Measurements from ENCODE around the gene LPCAT1. TPM values are rescaled to one million over a fixed set of nuclear protein-coding genes. Genes with fewer than 3 reads are reported as not detected.
"Not testable (repeated sequence)": the region's sequence is repeated elsewhere in the genome, so short reads cannot be mapped to it uniquely, and the experiment has no call there.

LPCAT1 gene
- total RNA-seq, 2 donors from 2014 or later = 31.3 to 37.7 TPM

GRCh38 chr5:1561402-1561929 is 37.7 kb upstream of the LPCAT1 start:
- H3K4me1 Mint-ChIP-seq (ENCODE audit: low read depth) = peaks cover 7% of the 10 kb centered on the region
- H3K36me3 Mint-ChIP-seq (ENCODE audit: insufficient read depth in 2 of 2) = no peaks in the 10 kb centered on the region
- peaks cover 8% of the 10 kb centered on the region for H3K27me3 Mint-ChIP-seq (ENCODE audit: low read depth)
- no peak overlapping the region for H3K4me3 Mint-ChIP-seq
- no peak overlapping the region for H3K27ac Mint-ChIP-seq
- ATAC-seq (replicated peaks in 1 of 2) = no peak
- no peak for DNase-seq
- no peaks in the 10 kb centered on the region for H3K9me3 Mint-ChIP-seq

DNA sequence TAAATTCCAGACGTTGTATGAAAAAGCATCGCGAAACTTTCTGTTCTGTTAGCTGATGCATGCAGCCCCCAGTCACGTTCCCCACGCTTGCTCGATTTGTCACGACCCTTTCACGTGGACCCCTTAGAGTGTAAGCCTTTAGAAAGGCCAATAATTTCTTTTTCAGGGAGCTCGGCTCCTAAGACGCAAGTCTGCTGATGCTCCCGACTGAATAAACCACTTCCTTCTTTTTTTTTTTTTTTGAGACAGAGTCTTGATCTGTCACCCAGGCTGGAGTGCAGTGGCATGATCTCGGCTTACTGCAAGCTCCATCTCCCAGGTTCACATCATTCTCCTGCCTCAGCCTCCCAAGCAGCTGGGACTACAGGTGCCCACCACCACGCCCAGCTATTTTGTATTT is 36.7 kb upstream of the LPCAT1 start:
- not testable (repeated sequence) for H3K9me3 Mint-ChIP-seq; H3K27me3 Mint-ChIP-seq (ENCODE audit: low read depth); H3K36me3 Mint-ChIP-seq (ENCODE audit: insufficient read depth in 2 of 2); DNase-seq; H3K27ac Mint-ChIP-seq; H3K4me3 Mint-ChIP-seq; H3K4me1 Mint-ChIP-seq (ENCODE audit: low read depth); ATAC-seq (replicated peaks in 1 of 2)

GRCh38 chr5:1558944-1559343 is 35.2 kb upstream of the LPCAT1 start:
- no peak for ATAC-seq (replicated peaks in 1 of 2)
- DNase-seq = no peak
- no peaks in the 10 kb centered on the region for H3K9me3 Mint-ChIP-seq
- no peak overlapping the region for H3K27ac Mint-ChIP-seq
- H3K36me3 Mint-ChIP-seq (ENCODE audit: insufficient read depth in 2 of 2) = no peaks in the 10 kb centered on the region
- no peak overlapping the region for H3K4me3 Mint-ChIP-seq
- H3K4me1 Mint-ChIP-seq (ENCODE audit: low read depth) = peaks cover 7% of the 10 kb centered on the region
- peaks cover 8% of the 10 kb centered on the region for H3K27me3 Mint-ChIP-seq (ENCODE audit: low read depth)

DNA sequence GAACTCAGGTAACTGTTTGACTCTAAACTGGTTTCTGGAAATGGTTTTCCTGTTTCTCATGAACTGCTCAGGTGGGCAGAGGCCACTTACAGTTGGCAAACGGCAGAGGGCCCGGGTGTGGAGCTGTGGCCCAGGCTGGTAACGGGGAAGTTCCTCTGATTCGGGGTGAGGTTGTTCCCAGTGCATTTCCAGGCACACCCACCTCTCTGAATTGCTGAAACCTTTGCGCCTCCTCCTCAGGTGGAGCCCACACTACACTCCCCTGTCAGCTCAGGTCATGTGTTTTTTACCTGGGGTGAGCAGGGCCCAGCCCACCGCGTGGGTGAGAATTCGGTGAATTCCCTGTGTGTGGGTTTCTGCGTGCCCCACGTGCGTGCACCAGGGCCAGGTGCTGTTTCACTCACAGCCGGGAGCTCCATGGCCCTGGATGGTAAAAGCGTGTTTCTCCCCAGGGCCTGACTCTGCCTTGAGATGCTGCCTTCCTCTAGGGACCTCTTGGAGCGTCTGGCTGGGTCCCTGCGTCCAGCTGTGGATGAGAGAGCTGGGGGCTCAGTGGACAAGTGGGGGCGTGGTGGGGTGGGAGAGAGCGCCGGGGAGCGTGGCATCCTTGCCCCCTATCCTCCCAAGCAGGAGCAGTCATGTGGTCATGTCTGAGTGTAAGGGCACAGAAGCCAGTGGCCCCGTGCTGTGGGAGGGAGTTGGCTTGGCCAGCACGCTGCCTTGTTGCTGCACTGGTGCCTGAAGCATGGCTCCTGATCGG is 33.5 kb upstream of the LPCAT1 start:
- DNase-seq (no peak), ATAC-seq (replicated peaks in 1 of 2) (no peak)
- H3K36me3 Mint-ChIP-seq (ENCODE audit: insufficient read depth in 2 of 2) = no peaks in the 10 kb centered on the region
- no peaks in the 10 kb centered on the region for H3K9me3 Mint-ChIP-seq
- no peak overlapping the region for H3K4me3 Mint-ChIP-seq
- peaks cover 8% of the 10 kb centered on the region for H3K27me3 Mint-ChIP-seq (ENCODE audit: low read depth)
- H3K4me1 Mint-ChIP-seq (ENCODE audit: low read depth) = peaks cover 7% of the 10 kb centered on the region
- H3K27ac Mint-ChIP-seq = no peak overlapping the region

DNA sequence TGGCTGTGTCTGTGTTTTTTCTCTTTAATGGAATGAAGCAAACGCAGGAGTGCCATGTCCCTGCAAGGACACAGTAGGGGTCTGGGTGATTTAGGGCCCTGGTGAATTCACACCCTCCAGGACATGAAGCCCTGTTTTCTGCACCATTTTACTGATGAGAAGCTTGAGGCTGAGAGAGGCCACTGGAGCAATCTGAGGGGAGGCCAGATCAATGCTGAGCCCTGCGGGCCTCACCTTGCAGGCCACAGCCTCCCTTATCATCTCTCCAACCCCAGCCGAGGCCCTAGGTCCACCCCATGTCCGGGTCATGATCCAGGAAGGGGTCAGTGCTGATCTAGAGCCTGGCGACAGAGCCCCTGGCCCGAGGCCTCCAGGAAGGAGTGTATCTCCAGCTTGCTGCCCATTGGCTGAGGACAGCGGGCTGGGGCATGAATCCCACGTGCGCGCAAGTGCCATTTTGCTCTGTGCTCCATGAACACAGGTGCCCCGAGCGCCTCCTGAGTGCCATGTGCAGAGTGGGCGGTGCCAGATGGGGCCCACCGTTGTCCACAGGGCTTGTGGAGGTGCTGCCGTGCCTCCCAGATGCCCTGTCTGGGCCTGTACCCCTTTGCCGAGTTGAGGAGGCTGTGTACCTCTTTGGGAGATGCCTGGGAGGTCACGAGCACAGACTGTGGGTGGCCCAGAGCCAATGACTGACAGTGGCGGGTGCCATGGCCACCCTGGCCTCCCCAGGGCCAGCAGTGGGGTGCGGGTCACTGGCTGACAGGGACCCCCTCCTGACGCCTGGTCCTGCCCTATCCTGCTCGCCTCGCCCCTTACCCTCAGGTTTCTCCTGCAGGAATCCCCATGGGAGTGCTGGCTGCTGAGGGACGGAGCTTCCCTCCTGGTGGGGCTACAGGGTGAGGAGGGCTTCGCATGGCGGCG is 32.3 kb upstream of the LPCAT1 start:
- Mint-ChIP-seq H3K9me3 (no peaks in the 10 kb centered on the region), H3K27ac (no peak overlapping the region), H3K36me3 (ENCODE audit: insufficient read depth in 2 of 2) (no peaks in the 10 kb centered on the region), H3K27me3 (ENCODE audit: low read depth) (peaks cover 3% of the 10 kb centered on the region), H3K4me1 (ENCODE audit: low read depth) (peaks cover 7% of the 10 kb centered on the region), H3K4me3 (no peak overlapping the region)
- ATAC-seq (replicated peaks in 1 of 2) (no peak), DNase-seq (no peak)

- no peaks in the 10 kb centered on the region for H3K9me3 Mint-ChIP-seq
- no peaks in the 10 kb centered on the region for H3K36me3 Mint-ChIP-seq (ENCODE audit: insufficient read depth in 2 of 2)
- H3K27ac Mint-ChIP-seq = no peak overlapping the region
- no peaks in the 10 kb centered on the region for H3K27me3 Mint-ChIP-seq (ENCODE audit: low read depth)
- ATAC-seq (replicated peaks in 1 of 2) = no peak
- no peak for DNase-seq
- H3K4me3 Mint-ChIP-seq = no peak overlapping the region
- H3K4me1 Mint-ChIP-seq (ENCODE audit: low read depth) = peaks cover 7% of the 10 kb centered on the region
Observed at GRCh38 chr5:1555011-1555807, 31.4 kb upstream of the LPCAT1 start.

- Mint-ChIP-seq H3K4me1 (ENCODE audit: low read depth) (peaks cover 7% of the 10 kb centered on the region), H3K36me3 (ENCODE audit: insufficient read depth in 2 of 2) (no peaks in the 10 kb centered on the region), H3K9me3 (no peaks in the 10 kb centered on the region), H3K4me3 (no peak overlapping the region), H3K27me3 (ENCODE audit: low read depth) (no peaks in the 10 kb centered on the region), H3K27ac (no peak overlapping the region)
- ATAC-seq (replicated peaks in 1 of 2) (no peak), DNase-seq (no peak)
Observed at GRCh38 chr5:1554410-1554967, 30.7 kb upstream of the LPCAT1 start.

DNA sequence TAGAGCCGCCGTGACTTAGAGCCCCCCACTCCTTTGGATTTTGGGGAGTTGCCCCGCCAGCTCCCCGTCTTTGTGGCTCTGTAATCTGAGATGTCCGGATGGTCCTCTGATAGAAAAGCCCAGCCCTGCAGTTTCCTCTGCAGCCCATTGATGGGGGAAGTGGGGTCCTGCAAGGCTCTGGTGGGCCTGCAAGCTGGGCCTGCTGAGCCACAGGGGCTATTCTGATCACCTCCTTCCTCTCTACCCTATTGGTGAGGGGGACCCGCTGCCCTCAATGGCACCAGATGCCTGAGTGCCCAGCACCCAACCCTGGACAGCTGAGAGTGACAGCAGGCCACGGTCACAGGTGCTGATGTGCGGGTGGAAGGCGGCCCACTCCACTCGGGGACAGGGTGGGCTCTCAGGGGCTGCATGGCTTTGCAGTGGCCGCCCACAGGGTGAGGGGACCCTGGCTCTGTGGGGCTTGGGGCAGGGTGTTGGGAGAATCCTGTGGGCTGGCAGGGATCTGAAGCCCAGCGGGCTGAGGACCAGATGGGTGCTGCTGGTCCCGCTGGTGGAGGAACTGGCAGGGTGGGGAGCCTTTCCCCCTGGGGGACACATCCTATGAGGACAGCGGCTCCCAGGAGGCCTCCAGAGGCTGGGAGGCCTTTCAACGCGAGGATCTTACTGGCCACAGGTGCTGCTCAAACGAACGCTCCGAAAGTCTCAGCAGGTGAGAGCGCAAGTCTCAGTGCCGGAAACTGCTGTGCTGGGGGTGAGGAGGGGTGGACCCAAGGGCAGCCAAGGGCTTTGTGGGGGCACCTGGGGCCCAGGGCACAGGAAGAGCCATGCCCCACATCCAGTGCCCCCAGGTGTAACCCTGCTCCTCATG is 30.0 kb upstream of the LPCAT1 start:
- H3K4me1 Mint-ChIP-seq (ENCODE audit: low read depth) = peaks cover under 1% of the 10 kb centered on the region
- no peaks in the 10 kb centered on the region for H3K27me3 Mint-ChIP-seq (ENCODE audit: low read depth)
- H3K36me3 Mint-ChIP-seq (ENCODE audit: insufficient read depth in 2 of 2) = no peaks in the 10 kb centered on the region
- no peak for ATAC-seq (replicated peaks in 1 of 2)
- H3K4me3 Mint-ChIP-seq = no peak overlapping the region
- H3K9me3 Mint-ChIP-seq = no peaks in the 10 kb centered on the region
- DNase-seq = no peak
- no peak overlapping the region for H3K27ac Mint-ChIP-seq

GRCh38 chr5:1552521-1553255 is 28.9 kb upstream of the LPCAT1 start:
- H3K27ac Mint-ChIP-seq = no peak overlapping the region
- H3K4me1 Mint-ChIP-seq (ENCODE audit: low read depth) = no peaks in the 10 kb centered on the region
- no peaks in the 10 kb centered on the region for H3K27me3 Mint-ChIP-seq (ENCODE audit: low read depth)
- no peaks in the 10 kb centered on the region for H3K9me3 Mint-ChIP-seq
- H3K36me3 Mint-ChIP-seq (ENCODE audit: insufficient read depth in 2 of 2) = no peaks in the 10 kb centered on the region
- no peak for DNase-seq
- ATAC-seq (replicated peaks in 1 of 2) = no peak
- H3K4me3 Mint-ChIP-seq = no peak overlapping the region

GRCh38 chr5:1551426-1552301 is 27.9 kb upstream of the LPCAT1 start:
- Mint-ChIP-seq H3K4me1 (ENCODE audit: low read depth) (no peaks in the 10 kb centered on the region), H3K9me3 (no peaks in the 10 kb centered on the region), H3K27me3 (ENCODE audit: low read depth) (no peaks in the 10 kb centered on the region), H3K27ac (no peak overlapping the region), H3K4me3 (no peak overlapping the region), H3K36me3 (ENCODE audit: insufficient read depth in 2 of 2) (no peaks in the 10 kb centered on the region)
- ATAC-seq (replicated peaks in 1 of 2) (no peak), DNase-seq (no peak)
